K562 (cell line): ENCODE measurements around the gene ATP5F1D. TPM values are rescaled to one million over a fixed set of nuclear protein-coding genes. Genes with fewer than 3 reads are reported as not detected.

Experiments
- EHMT2 ChIP-seq: fragments of 450-650 bp; IDR thresholded peaks from 2 replicates; pipeline ENCODE4 v1.6.1; 2018; ENCODE audit warnings: antibody characterized with exemption
- ELK3 ChIP-seq: fragments of 450-650 bp; formaldehyde crosslinking; IDR thresholded peaks from 2 replicates; pipeline ENCODE4 v1.4.0; 2020; ENCODE audit warnings: mild to moderate bottlenecking
- FOXJ2 ChIP-seq: fragments of 200-800 bp; sonication (Bioruptor generic); IDR thresholded peaks from 2 replicates; pipeline ENCODE4 v1.6.1; 2016; ENCODE audit warnings: missing genetic modification characterization, missing compliant biosample characterization
- GATAD2B ChIP-seq: fragments of 450-650 bp; IDR thresholded peaks from 2 replicates; pipeline ENCODE4 v1.6.1; 2017; ENCODE audit warnings: mild to moderate bottlenecking, borderline replicate concordance
- PTBP1 ChIP-seq: fragments of 200-400 bp; formaldehyde crosslinking; IDR thresholded peaks from 2 replicates; pipeline ENCODE4 v1.6.1; 2017; ENCODE audit warnings: low read depth, low read length
- RBM39 ChIP-seq: fragments of 200-400 bp; formaldehyde crosslinking; optimal IDR thresholded peaks from 2 replicates; pipeline ENCODE3; 2018; ENCODE audit warnings: low read depth, low read length
- SETDB1 ChIP-seq: IDR thresholded peaks from one replicate; pipeline ENCODE4 v1.6.1; 2012; ENCODE audit warnings: low read length, control low read depth, inconsistent platforms
- STAT6 ChIP-seq: sonication (generic); formaldehyde crosslinking; IDR thresholded peaks from 2 replicates; pipeline ENCODE4 v1.8.1; 2023; ENCODE audit warnings: mild to moderate bottlenecking, missing genetic modification reagents
- THRA ChIP-seq: fragments of 450-650 bp; IDR thresholded peaks from 2 replicates; pipeline ENCODE4 v1.6.1; 2017; ENCODE audit warnings: mild to moderate bottlenecking, moderate library complexity
- ZNF124 ChIP-seq: sonication (generic); formaldehyde crosslinking; IDR thresholded peaks from 2 replicates; pipeline ENCODE4 v1.8.1; 2022; ENCODE audit warnings: missing genetic modification reagents
- ZNF407 ChIP-seq: fragments of 450-650 bp; IDR thresholded peaks from 2 replicates; pipeline ENCODE4 v1.6.1; 2016; ENCODE audit warnings: low read depth
- ZNF639 ChIP-seq, 2 experiments: fragments of 200-800 bp in 1 of 2; sonication (Bioruptor generic) in 1 of 2; sonication (generic) in 1 of 2; formaldehyde crosslinking in 1 of 2; IDR thresholded peaks in 1 of 2; conservative IDR thresholded peaks in 1 of 2; 2 replicates each; pipeline versions ENCODE4 v1.5.0 to v1.6.1; 2016 to 2020; ENCODE audit warnings: missing compliant biosample characterization in 1 of 2, missing genetic modification characterization in 1 of 2, missing genetic modification reagents in 1 of 2
- polyA plus RNA-seq, 8 experiments: library from polyadenylated mRNA; depleted of rRNA in 4 of 8; stranded (reverse) in 5 of 8; unstranded in 3 of 8; fragments of >200 nt; fragmentation: Nextera tagmentation in 2 of 8; fragmentation: Illumina TruSeq in 1 of 8; extraction: Ambion mirVana in 2 of 8; extraction: Trizol in 1 of 8; gene quantifications; 2 replicates each; pipeline versions ENCODE4 v1.2.1 to v1.2.3, GENCODE V29; 2011 to 2014; ENCODE audit warnings: inconsistent platforms in 1 of 8, missing spikeins in 1 of 8
- total RNA-seq, 7 experiments: library from RNA; depleted of rRNA in 6 of 7; stranded (reverse); fragments of >200 nt in 6 of 7; fragmentation: Illumina TruSeq in 2 of 7; extraction: Trizol in 2 of 7; gene quantifications; 2 replicates each; pipeline versions ENCODE4 v1.2.1 to v1.2.3, GENCODE V29; 2011 to 2021; ENCODE audit warnings: low replicate concordance in 1 of 7

The ATP5F1D gene
- total and polyA plus RNA-seq, 9 of the 15 experiments (the other 6 are each of a cell fraction or from before 2014, with no cell fraction given) = 3.9 to 409 (median 36.8) TPM

GRCh38 chr19:1269478-1270212 is 28.1 kb downstream of the ATP5F1D start (continued):
- no peak for TF ChIP-seq ELK3 (CRISPR knock-in tag)
- no peak for TF ChIP-seq EHMT2
- no peak for TF ChIP-seq ZNF124 (CRISPR knock-in tag)
- no peak for TF ChIP-seq FOXJ2 (tag)
- TF ChIP-seq PTBP1 = no peak
- TF ChIP-seq ZNF639 (CRISPR knock-in tag; conservative IDR thresholded peaks at IDR 0.05 in 1 of 2, IDR thresholded peaks at IDR 0.05 in 1 of 2) = peak in 1 of 2 experiments; percentile 97; a peak in 2 of 4 replicates
- peak; percentile 82 for TF ChIP-seq RBM39
- TF ChIP-seq ZNF407 = no peak
- peak; percentile 98 for TF ChIP-seq GATAD2B
- TF ChIP-seq STAT6 (CRISPR knock-in tag) = no peak
- no peak for TF ChIP-seq SETDB1
- no peak for TF ChIP-seq THRA
